GM21717 (cell line): ENCODE measurements around the gene SLC35F4.
"Not testable (repeated sequence)": the region's sequence is repeated elsewhere in the genome, so short reads cannot be mapped to it uniquely, and the experiment has no call there.

Source experiments
- ATAC-seq: cut with Tn5 transposase; IDR thresholded peaks from one replicate; pipeline ENCODE4 v1.9.1; 2021; ENCODE audit warnings: mild to moderate bottlenecking, moderate library complexity; ENCODE audit not compliant: unreplicated experiment

The SLC35F4 gene

DNA sequence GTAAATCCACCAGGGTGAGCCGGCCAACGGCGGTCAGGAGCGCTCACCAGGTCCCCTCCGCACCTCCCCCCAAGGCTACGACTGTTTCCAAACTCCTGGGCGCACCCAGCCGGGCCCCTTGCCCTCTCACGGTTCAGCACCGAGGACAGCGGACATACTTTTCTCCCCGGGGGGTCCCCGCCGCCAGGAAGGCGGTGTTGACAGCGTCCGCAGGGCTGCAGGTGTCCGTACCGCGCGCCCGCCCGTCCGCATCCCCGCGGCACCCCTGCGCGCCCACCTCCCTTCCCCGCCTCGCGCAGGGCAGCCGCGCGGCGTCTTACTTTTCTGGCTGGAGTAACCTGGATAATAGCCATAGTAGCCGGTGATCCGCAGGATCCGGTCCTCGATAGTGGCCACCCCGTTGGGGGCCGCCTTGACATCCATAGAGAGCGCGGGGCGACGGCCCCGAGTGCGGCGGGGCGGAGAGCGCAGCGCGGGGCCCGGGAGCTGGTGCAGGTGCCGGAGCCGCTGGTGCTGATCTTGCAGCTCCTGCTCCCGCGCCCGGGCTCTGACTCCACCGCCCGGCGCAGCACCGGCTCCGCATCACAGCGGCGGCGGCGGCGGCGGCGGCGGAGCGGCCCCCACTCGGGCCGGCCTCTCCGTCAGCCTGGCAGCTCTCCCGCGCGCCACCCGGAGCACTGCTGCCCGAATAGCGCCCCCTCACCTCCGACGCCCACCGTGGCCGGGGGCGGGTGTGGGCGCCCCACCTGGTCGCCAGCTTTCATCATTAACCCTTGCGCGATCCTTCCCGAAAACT, at the start of gene SLC35F4:
SLC35F4 (minus strand) TSS at position 690 of the 796 bp plus-strand sequence.
- ATAC-seq, result no peak

DNA sequence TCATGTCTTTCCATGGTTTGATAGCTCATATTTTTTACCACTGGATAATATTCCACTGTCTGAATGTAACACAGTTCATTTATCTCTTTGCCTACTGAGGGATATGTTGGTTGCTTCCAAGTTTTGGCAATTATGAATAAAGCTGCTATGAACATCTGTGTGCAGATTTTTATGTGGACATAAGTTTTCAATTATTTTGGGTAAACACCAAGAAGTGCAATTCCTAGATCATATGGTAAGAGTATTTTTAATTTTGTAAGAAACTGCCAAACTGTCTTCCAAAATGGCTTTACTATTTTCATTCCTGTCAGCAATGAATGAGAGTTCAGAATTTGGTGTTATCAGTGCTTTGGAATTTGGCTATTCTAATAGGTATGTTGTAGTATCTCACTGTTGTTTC, 43.7 kb upstream of the SLC35F4 start:
- ATAC-seq, result no peak

DNA sequence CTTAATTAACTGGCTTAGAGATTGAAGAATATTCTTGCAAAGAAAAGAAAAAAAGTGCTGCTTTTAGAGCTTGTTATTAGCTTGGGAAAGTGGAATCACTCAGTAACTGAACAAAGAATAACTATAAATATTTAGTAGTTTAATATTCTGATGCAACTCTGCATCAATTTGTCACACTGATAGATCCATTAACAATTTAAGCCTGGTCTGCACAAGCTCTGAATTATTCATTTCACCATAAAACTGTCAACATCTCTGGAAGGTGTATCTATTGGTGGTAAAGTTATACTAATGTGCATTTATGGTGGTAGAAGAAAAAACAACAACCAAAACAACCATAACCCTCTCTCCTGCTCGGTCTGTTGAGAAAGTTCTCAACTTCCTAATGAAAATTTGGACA, 38.1 kb upstream of the SLC35F4 start:
- no peak for ATAC-seq

DNA sequence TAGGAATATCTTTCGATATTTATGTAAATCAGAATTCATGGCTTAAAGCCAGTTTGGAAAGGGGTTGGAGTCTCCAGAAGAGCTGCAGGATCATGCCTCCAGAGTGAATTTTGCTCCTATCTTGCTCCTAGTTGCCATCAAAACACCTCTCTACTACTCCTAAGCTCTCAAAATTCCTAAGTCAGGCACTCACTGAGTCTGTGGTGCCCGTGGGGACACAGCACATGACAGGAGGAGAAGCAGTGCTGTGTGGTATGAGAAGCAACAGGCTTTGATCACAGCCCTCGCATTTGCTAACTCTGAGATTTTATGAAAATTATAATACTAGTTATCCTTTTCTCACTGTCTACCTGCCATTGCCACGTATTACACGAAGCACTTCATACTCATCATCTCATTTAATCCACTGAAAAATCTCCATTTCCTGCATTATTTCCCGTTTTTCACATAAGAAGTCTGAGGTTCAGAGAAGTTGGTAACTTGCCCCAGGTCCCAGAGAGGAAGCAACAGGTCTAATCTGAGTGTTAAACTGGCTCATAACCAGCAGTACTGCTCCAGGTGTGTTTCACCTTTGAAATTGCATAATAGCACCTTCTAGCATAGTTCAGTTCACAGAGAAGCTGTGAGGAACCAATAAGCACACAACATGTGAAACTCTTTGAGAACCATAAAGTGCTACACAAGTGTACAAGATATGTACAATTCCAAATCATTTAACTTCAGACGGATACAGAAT, 33.1 kb upstream of the SLC35F4 start:
- no peak for ATAC-seq

DNA sequence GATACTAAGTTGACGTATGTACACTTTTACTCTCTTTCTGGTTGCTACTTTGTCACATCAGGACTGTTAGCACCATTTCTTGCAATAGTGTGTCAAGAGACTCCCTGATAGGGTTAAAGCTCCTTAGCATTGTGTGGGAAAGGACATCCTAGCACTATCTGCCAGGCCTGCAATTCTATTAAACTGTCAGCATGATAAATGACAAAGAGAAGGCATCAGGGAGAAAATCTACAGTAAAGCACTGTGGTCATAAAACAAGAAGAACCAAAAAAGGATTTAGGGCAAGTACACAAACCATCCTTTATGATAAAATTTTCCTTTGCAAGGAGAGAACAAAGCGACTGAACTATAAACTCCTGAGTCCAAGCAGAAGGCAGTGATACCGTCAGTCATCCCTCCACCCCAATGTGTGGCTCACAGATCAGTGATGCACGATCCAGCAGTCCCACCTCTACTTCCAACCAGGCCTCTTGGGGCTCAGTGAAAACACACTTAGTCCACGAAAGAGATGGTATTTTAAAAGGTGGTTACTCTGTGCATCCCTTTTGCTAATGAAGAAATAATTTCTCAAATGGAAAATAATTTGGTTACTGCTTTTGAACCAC, 31.4 kb upstream of the SLC35F4 start:
- no peak for ATAC-seq

DNA sequence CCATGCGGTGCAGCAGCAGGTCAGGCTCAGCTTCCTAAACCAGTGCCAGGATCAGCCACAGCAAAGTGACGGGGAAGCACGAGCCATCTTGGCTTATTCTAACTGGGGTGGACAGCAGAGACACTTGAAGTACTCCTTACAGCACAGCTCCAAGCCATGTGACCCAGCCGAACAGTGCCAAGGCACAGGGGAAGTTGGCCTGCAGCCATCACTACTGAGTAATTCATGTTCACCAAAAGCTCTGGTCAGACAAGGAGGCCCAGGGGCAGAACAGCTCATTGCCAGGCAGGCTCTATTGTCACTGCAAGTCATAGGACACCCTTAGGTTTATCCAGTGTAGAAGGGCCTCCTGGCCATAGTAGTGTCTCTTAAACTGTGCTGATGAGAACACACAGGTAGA, 23.4 kb upstream of the SLC35F4 start:
- no peak for ATAC-seq

DNA sequence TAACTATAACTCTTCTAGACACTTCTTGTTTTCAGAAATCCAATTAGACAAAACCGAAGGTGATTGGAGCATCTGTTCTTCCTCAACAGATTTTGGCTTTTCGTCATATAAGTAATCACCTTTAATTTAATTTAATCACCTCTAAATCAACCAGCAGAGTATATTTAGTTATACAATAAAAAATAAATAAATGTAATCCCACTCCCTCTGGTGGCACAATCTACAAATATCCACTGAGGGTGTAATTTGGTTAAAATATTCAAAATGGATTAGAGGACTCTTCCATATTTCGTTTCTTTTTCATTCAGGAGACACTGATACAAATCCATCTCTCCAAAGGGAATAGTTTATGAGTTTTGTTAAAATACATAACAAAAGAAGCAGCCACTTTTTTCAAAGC, 18.3 kb upstream of the SLC35F4 start:
- no peak for ATAC-seq

DNA sequence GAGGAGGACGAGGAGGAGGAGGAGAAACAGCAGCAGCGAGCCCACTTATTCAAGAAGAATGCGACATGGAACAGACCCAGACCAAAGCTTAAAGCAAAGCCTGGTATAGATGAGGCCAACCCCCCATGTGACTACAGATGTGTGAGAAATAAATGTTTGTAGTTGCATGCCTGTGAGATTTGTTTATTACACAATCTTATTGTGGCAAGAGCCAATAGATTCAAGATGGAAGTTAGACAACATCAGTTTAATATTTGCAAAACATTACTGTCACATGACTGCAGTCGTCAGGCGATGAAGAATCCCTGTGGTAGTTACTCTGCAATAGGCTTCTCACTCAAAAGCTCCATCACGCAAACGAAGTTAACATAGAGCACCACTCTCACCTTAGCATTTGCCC, 17.2 kb upstream of the SLC35F4 start:
- ATAC-seq, result no peak

DNA sequence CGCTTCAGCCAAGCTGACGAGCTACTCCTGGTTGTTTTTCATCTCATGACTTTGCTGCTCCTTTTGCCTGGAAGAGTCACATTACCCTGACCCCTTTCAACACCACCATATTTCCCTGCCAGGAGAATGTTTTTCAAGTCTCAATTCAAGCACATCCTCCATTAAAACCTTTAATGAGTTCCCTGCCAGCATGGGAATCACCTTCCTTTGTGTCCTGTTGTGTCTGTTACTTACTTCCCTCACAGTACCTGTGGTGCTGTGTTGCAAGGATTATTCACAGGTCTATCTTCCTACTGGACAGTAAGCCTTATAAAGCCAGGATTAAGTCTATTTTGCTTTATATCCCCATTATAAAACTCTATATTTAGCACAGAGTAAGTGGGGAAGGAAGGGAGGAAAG, 13.6 kb upstream of the SLC35F4 start:
- no peak for ATAC-seq

DNA sequence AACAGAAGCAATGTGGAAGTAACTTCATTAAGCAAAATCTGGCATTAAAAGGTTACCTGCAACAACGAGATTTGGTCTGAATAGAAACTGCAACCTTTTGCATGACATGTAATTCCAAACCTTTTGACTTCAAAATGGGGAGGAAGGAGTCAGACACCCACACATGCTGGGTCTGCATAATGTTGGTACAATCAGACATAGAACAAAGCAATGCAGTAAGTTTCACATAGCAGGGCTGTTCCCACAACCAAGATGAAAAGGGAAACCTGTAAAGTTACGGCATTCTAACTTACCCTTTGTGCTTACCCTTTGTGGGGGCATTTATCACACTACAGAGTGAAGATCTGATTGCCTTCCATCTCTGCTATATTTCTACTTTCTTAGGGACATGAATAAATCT, 10.1 kb upstream of the SLC35F4 start:
- no peak for ATAC-seq

DNA sequence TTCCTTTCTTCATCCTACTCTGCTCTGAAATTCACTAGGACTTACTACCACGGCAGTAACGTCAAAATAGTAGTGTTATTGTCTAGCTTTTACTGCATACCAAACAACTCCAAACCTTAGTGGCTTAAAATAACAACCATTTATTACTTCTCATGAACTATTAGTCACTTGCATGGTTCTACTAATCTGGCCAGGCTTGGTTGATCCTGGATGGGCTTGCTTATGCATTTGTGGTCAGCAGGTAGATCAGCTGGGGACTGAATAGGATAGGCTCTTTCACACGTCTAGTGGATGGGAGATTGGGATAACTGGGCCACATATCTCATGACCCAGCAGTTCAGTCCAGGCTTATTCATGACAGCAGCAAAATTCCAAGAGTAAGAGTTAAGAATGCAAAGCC, 9.4 kb upstream of the SLC35F4 start:
- no peak for ATAC-seq

DNA sequence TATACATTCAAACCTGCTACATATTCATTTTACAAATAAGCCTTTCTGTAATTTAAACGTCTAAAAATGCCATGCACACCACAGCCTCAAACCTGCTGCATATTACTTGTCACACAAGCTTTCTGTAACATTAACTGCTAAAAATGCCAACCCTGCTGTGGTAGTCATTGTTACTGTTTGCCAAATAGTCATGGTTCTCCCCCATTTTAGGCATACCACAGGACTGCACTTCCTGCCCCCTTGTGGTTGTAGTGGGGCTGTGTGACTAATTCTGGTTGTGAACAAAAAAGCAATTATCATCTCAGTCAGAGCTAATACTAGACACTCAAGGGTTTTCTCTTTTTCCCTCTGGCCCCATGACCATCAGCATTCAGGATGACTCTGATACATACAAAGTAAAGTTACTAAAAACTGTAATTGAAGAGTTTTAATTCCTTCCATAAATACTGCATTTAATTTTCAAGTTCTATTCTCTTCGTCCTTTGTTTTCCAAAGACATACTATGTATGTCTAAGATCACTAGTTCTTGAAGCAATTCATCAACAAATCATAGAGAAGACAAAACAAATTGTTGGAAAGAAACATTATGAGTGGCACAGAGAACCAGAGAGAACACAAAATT, 5.7 kb upstream of the SLC35F4 start:
- peak; percentile 86 for ATAC-seq

DNA sequence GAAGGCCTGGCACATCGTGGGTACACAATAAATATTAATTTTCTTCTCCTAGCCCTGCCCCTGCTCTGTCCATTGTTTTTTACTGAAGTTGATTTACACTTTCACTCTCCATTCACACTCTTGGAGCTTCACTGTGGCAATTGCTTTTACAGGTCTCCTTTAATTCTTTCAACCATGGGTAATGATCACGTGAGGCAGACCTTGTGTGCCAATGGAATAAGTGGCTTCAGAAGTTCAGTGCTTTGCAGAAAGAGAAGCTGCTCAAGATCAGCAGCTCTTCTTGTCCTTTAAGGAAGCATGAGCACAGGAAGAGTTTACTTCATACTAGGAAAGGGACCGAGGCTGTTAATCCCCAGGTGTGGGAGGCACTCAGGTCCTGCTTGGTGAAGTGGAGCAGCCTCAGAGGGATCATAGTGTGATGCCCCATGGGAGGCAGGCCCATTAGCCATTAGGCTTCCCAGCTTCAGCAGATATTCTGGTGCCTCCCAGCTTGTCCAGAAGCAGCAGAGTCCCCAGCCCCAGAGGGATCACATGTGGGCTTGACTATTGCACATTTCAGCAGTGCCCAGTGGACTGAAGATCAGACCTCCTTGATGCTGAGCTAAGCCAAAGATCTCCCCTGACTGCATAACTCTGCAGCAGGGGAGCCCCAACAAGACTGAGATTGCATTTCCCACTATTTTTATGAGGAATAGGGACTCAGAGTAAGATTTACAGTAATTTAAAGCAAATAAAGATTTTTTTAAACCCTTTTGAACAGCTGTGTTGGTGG, 5.0 kb upstream of the SLC35F4 start:
- ATAC-seq, result no peak

DNA sequence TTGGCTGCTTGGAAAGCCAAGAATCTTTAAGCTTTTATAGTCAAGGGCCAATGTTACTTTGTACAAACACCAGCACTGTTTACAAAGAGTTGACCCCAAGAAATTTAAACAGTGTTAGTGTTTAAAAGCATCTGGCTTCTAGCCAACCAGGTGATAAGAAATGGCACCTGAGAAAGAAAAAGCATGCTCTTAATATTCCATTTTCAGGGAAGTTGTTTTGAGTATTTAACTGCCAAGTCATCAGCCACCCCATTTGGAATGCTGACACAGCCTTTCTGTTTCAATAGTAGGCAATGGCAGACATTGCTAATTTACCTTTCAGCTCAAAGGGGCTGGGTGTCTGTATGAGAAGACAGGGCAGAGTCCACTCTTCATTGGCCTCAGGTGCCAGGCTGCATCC, 3.7 kb upstream of the SLC35F4 start:
- no peak for ATAC-seq

DNA sequence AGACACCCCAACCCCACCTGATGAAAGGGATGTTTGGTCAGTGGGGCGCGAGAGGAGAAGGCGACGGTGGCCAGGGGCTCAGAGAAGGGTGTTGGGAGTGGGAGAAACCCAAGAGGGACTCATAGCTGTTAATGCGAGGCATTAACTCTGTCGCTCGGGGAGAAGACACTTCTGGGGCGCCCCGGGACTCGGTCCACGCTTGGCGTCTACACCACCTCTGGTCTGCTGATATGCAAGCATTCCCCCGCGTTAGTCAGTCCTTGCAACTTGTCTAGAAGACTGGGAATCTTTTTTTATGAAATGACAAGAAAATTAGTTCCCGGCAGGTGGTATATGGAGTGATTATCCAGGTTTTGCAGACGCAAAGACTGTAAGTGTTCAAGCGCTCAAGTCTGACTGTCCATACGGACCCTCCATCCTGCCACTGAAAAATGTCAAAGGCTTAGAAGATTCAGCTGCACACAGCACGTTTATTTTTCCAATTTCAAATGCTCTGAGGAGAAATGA, 360 bp upstream of the SLC35F4 start:
- ATAC-seq, result no peak

DNA sequence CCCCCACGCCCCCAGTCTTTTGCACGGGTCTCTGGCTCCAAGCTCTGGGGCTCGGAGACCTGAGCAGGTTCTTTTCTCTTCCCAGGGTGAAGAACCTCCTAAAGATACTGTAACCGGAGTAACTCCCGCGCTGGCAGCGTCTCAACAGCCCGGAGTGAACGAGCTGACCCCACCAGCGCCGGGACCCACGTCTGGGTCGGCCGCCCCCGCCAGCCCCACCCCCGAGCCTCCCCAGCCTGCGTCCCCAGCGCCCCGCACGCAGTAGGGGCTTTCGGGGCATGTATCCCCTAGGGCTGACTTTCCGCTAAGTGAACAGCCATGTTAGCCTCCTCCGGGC, 858 bp downstream of the SLC35F4 start:
- no peak for ATAC-seq

DNA sequence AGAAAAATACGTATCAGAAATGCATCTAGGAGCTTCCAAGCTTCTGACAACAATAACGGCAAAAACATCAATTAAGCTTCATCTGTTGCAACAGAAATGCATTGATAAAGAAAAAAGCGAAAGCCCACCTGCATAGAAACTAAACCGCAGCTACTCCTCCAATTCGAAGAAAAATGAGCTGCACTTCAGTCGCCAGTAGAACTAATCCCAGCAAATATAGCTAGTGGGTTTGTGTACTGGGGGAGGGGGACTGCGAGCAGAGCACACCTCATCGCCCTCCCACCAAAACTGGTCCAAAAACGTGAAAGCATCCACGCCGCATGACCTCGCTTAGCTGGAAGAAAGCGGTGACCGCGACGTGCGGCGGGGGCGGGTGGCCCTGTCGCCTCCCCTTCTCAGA, 1.2 kb downstream of the SLC35F4 start:
- ATAC-seq, result no peak

DNA sequence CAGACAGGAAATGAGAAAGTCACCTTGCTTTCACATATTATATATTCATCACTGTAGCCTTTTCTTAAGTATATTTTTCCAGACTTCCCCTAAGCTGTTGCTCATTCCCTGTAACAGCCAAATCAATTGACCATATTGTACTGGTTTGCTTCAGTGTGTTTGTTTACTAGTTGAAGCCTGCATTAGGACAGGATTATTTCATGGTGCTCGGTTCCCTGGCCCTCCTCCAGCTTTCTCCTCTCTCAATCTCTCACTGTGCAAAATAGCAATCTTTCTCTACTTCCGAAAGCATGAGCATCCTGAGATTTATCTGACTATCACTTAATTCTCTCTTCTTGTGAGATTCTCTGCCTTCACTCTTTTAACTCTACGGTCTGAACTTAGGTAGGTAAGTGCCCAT, 2.4 kb downstream of the SLC35F4 start:
- no peak for ATAC-seq

DNA sequence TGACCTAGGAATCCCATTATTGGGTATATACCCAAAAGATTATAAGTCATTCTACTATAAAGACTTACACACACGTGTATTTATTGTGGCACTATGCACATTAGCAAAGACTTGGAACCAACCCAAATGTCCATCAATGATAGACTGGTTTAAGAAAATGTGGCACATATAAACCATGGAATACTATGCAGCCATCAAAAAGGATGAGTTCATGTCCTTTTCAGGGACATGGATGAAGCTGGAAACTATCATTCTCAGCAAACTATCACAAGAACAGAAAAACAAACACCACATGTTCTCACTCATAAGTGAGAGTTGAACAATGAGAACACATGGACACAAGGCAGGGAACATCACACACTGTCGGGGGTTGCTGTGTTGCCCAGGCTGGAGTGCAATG, 10.2 kb downstream of the SLC35F4 start:
- not testable (repeated sequence) for ATAC-seq

DNA sequence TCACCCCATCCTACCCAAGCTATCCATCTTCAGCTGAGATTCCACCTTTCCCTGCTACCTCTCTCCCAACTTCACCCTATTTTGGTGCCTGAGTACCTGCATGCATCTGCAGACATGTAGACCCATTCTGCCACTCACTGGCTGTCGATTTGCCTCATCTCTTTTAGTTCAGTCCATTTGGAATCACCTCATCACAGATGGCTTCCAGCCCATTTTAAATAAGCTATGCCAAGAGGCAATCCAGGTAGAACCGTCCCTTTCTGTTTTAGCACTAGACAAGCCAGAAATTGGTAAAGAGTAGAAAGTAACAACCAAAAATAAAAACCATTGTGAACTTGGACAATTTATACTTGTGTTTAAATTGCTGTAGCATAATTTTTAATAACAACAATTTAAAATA, 11.3 kb downstream of the SLC35F4 start:
- no peak for ATAC-seq

DNA sequence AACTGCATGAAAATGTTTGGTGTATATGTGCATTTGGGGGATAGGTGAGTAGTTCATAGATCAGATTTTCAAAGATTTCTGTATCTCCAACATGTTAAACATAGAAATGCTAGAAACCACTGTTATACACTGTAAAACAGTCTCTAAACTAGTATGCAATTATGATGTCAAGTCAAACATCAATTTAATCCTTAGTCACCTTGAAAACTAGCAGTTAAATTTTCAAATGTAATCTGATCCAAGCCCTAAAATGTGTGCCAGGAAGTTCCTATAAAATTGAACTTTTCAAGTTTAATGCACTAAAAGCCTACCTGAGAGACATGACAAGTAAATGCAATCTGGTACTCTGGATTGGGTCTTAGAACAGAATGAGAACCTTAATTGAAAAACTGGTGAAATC, 14.5 kb downstream of the SLC35F4 start:
- ATAC-seq, result no peak
